ENCODE data around the gene WDR35. TPM values are rescaled to one million over a fixed set of nuclear protein-coding genes. Genes with fewer than 3 reads are reported as not detected.

Gene WDR35
- 10 to 100 TPM in 1 of 4 donors, 1 to 10 TPM in 3; 6.4 to 11.0 (median 7.6) TPM for total RNA-seq

- no peak for TF ChIP-seq CTCF (IDR thresholded peaks at IDR 0.05; ENCODE audit: low read depth)
Measured at GRCh38 chr2:19989667-19990415, at the start of gene WDR35. Gene WDR35 (minus strand): TSS chr2:19990105. CDS start chr2:19990015, 90 bp downstream.

- TF ChIP-seq CTCF (IDR thresholded peaks at IDR 0.05; ENCODE audit: low read depth): no peak
Measured at GRCh38 chr2:20037660-20038059, 47.8 kb upstream of the WDR35 start.

- TF ChIP-seq CTCF (IDR thresholded peaks at IDR 0.05; ENCODE audit: low read depth): no peak
Measured at GRCh38 chr2:20035955-20036666, 46.2 kb upstream of the WDR35 start.

GRCh38 chr2:20034821-20035220, 44.9 kb upstream of the WDR35 start:
- TF ChIP-seq CTCF (IDR thresholded peaks at IDR 0.05; ENCODE audit: low read depth): no peak

- TF ChIP-seq CTCF (IDR thresholded peaks at IDR 0.05; ENCODE audit: low read depth): no peak
Measured at GRCh38 chr2:20034218-20034617, 44.3 kb upstream of the WDR35 start.

GRCh38 chr2:20033322-20033721, 43.4 kb upstream of the WDR35 start:
- TF ChIP-seq CTCF (IDR thresholded peaks at IDR 0.05; ENCODE audit: low read depth): no peak

- no peak for TF ChIP-seq CTCF (IDR thresholded peaks at IDR 0.05; ENCODE audit: low read depth)
Measured at GRCh38 chr2:20030224-20030623, 40.3 kb upstream of the WDR35 start.

All from subcutaneous adipose tissue (tissue), 4 donors.